Retinal pigment epithelial cell (primary cell): ENCODE data around the gene TXNDC8.

Experiments used
- DNase-seq: peaks from one replicate; pipeline ENCODE4 v3.0.0-alpha.2; 2010; ENCODE audit warnings: low read depth
- H3K4me3 ChIP-seq: 2 replicates; pipeline ENCODE4 v1.5.1; 2011; ENCODE audit warnings: mild to moderate bottlenecking, low read length, control low read depth, moderate library complexity
- TF ChIP-seq, protein P1 (sequence below): conservative IDR thresholded peaks from 2 replicates; pipeline ENCODE4 v1.5.1; 2011; ENCODE audit warnings: low read depth, low read length, control low read depth, inconsistent platforms

TXNDC8 gene

DNA sequence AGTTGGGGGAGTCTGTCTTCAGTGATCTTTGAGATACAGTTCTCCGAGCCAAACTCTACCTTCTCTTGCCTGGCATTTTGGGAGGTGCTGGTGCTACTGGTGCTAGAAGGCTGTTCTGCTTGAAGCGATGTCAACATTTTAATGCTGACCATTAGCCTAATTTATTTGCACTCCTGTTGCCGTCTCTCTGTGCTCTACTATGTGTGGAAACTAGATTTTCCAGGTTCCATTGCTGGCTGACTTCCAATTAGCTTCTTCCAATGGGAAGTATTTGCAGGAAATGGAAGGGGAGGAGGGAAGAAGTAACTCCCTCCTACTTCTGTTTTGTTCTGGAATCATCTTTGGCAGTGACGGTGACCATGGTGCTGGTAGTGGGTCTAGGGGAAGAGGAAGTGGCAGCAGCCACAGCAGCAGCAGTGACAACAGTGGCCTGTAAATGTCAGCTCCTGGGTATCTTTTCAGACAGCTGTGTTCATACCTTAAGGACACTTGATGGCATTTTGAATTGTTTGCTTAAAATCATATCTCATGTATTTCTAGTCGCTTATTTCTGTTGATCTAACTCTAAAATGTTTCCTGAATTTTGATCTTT lies 7.9 kb downstream of the TXNDC8 start:
- H3K4me3 ChIP-seq, result no peak overlapping the region
- no peak for DNase-seq
- TF ChIP-seq, protein P1, sequence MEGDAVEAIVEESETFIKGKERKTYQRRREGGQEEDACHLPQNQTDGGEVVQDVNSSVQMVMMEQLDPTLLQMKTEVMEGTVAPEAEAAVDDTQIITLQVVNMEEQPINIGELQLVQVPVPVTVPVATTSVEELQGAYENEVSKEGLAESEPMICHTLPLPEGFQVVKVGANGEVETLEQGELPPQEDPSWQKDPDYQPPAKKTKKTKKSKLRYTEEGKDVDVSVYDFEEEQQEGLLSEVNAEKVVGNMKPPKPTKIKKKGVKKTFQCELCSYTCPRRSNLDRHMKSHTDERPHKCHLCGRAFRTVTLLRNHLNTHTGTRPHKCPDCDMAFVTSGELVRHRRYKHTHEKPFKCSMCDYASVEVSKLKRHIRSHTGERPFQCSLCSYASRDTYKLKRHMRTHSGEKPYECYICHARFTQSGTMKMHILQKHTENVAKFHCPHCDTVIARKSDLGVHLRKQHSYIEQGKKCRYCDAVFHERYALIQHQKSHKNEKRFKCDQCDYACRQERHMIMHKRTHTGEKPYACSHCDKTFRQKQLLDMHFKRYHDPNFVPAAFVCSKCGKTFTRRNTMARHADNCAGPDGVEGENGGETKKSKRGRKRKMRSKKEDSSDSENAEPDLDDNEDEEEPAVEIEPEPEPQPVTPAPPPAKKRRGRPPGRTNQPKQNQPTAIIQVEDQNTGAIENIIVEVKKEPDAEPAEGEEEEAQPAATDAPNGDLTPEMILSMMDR, result no peak

DNA sequence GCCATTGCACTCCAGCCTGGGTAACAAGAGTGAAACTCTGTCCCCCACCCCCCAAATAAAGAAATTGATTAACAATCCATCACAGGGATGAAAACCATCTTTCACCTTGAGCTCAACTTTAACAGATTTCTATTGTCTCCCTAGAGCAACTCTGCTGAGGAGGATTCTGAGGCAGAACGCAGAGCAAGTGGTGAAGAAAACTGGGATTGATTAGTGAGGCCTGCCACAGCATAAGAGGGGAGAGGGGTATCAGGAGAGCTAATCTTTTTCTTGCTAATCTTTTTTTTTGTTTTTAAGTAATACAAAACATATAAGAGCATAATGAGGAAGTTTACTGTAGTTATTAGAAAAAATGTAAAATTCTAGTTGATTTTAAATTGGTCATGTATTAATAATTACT lies 8.9 kb downstream of the TXNDC8 start:
- TF ChIP-seq, protein P1, result no peak
- DNase-seq, result no peak
- H3K4me3 ChIP-seq, result no peak overlapping the region

DNA sequence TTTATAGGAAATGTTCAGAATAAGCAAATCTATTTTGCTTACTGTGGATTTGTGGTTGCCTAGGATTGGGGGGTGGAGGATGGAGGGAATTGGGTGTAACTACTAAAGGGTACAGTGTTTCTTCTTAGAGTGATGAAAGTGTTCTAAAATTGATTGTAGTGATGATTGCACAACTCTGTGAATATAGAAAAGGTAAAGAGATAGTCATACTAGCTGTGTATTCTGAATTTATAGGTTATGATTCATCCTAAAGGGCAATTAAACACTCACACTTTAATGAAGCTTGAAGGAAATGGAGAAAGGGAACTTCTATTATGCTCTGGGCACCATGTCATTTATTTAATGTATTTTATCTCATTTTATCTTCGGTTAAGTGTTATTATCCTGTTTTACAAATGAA lies 9.9 kb downstream of the TXNDC8 start:
- no peak overlapping the region for H3K4me3 ChIP-seq
- TF ChIP-seq, protein P1, result no peak
- no peak for DNase-seq

DNA sequence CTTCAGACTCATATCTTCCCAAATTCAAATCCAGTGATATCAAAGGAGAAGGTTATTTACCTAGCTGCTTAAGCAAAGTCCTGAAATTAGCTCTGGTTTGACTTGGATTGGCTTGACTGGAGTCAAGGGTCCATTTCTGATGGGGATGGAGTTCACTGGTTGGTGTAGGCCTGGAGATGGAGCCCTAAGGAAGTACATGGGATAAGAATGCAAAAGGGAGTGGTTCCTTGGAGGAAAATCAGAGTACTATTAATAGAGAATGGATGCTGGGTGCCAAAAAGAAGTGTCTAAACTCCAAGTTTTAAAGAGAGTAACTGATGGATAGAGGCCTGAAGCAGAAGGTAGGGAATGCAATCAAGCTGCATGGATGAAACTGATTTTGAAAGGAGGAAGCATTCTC lies 13.8 kb downstream of the TXNDC8 start:
- TF ChIP-seq, protein P1, result no peak
- no peak overlapping the region for H3K4me3 ChIP-seq
- no peak for DNase-seq

DNA sequence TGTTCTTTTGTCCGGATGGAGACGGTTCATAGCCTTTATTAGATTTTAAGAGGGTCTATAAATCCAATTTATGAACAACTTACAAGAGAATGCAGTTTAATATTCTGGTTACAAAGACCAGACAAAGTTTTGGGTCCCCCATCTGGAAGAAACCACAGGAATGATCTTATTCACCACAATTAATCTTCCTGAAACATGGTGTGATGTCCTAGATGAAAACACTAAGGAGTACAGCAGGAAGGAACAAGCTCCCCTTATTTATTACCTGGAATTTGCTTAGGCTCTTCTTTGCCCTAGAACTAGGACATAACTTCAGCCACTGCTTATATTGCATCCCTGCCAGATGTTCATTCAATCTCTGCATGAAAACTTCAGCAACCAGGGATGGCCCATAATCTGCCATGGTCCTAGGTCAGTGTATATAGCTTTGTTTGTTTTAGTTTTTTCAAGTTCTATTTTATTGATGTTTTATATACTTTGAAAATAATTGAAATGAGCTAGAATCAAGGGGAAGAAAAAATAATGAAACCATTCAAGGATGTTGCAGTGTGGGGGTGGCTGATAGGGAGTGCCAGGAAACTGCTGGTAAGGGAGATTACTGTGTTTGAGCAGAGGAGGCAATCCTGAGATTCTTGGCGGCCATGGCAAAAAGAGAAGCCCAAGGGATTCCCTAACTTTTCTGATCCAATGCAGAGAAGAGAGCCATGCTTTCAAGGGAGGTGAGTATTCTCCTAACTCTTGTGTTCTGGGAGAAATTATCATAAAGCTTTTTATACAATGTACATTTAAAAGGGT lies 16.8 kb downstream of the TXNDC8 start:
- no peak overlapping the region for H3K4me3 ChIP-seq
- DNase-seq, result no peak
- TF ChIP-seq, protein P1, result no peak

DNA sequence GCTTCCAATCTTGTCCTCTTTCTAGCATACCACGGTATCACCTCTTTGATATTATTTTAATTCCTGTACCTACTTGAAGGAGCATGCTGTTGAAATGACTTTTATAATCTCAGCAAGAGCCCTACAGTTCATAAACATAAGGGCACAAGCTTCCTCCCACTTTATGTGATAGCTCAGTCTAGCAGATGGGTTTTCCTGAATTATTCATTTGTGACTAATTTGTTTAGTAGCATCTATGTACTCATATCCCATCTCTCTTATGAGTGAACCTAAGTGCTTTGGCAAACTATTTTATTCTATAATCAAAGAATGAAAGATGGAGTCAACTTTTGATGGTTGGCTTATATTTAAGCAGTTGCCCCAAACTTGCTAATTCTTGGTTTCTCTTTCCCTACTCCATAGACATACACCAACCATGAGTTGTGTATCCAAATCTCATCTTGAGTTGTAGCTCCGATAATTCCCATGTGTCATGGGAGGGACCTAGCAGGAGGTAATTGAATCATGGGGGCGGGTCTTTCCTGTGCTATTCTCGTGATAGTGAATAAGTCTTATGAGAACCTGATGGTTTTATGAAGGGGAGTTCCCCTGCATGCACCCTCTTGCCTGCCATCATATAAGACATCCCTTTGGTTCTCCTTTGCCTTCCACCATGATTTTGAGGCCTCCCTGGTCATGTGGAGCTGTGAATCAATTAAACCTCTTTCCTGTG lies 17.7 kb downstream of the TXNDC8 start:
- TF ChIP-seq, protein P1, result no peak
- DNase-seq, result no peak

More for the DNA sequence above, 17.7 kb downstream of the TXNDC8 start:
- H3K4me3 ChIP-seq, result no peak overlapping the region
